Measurements from ENCODE around the gene ETV2.

ETV2 gene

GRCh38 chr19:35636651-35637050 lies 4.9 kb upstream of the ETV2 start:
- Histone ChIP-seq H3K4me3 (no peak overlapping the region), H3K9me3 (ENCODE audit: low read depth, low read length) (no peaks in the 10 kb centered on the region), H3K9ac (ENCODE audit: insufficient read length) (no peak overlapping the region), H3K27ac (no peak overlapping the region), H3K36me3 (ENCODE audit: insufficient read depth, low read length) (peaks cover 47% of the 10 kb centered on the region)
- TF ChIP-seq POLR2AphosphoS5 (IDR thresholded peaks at IDR 0.05; ENCODE audit: borderline replicate concordance, low read depth, low read length), result no peak
- TF ChIP-seq EZH2 (IDR thresholded peaks at IDR 0.05), result no peak
- TF ChIP-seq FOXP2 (optimal IDR thresholded peaks at IDR 0.05; ENCODE audit: control extremely low read depth, extremely low read length, insufficient read depth), result no peak
- DNase-seq (ENCODE audit: low read depth, low spot score), result no peak

DNA sequence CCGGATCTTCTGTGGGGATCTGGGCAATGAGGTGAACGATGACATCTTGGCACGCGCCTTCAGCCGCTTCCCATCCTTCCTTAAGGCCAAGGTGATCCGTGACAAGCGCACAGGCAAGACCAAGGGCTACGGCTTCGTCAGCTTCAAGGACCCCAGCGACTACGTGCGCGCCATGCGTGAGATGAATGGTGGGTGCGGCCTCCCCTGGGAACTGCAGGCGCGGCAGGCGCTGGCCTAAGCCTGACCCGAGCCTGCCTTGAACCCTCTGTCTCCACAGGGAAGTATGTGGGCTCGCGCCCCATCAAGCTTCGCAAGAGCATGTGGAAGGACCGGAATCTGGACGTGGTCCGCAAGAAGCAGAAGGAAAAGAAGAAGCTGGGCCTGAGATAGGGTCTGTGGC lies 4.4 kb upstream of the ETV2 start:
- Histone ChIP-seq H3K36me3 (ENCODE audit: insufficient read depth, low read length) (peaks cover 41% of the 10 kb centered on the region; the same call in 1 of the 2 replicates), H3K9ac (ENCODE audit: insufficient read length) (no peak overlapping the region), H3K4me3 (no peak overlapping the region), H3K9me3 (ENCODE audit: low read depth, low read length) (no peaks in the 10 kb centered on the region), H3K27ac (no peak overlapping the region)
- no peak for TF ChIP-seq FOXP2 (optimal IDR thresholded peaks at IDR 0.05; ENCODE audit: control extremely low read depth, extremely low read length, insufficient read depth)
- no peak for TF ChIP-seq POLR2AphosphoS5 (IDR thresholded peaks at IDR 0.05; ENCODE audit: borderline replicate concordance, low read depth, low read length)
- TF ChIP-seq EZH2 (IDR thresholded peaks at IDR 0.05), result no peak
- no peak for DNase-seq (ENCODE audit: low read depth, low spot score)

- H3K27ac ChIP-seq, result no peak overlapping the region
- H3K36me3 ChIP-seq (ENCODE audit: insufficient read depth, low read length), result peaks cover 23% of the 10 kb centered on the region; the same call in 1 of the 2 replicates
- H3K4me3 ChIP-seq, result no peak overlapping the region
- H3K9ac ChIP-seq (ENCODE audit: insufficient read length), result no peak overlapping the region
- DNase-seq (ENCODE audit: low read depth, low spot score), result no peak
- H3K9me3 ChIP-seq (ENCODE audit: low read depth, low read length), result no peaks in the 10 kb centered on the region
- TF ChIP-seq EZH2 (IDR thresholded peaks at IDR 0.05) (no peak), POLR2AphosphoS5 (IDR thresholded peaks at IDR 0.05; ENCODE audit: borderline replicate concordance, low read depth, low read length) (no peak), FOXP2 (optimal IDR thresholded peaks at IDR 0.05; ENCODE audit: control extremely low read depth, extremely low read length, insufficient read depth) (no peak)
Measured at GRCh38 chr19:35639321-35639639, 2.3 kb upstream of the ETV2 start.

DNA sequence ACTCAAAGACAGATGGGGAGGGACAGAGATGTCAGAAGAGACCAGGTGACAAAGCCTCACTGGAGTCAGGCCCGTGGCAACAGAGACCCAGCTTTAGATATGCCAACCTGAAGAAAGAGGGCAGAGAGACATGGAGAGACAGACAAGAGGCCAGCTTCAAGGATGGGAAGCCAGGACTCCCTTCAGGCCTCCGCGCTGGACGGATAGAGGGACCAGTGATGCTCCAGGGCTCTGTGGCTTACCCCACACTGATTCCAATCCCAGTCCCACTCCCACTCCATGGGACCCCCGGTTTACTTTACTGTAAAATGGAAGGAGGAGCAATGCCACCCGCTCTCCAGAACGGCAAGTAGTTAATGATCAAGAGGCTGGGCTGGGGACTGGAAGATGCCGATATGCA lies 1.7 kb upstream of the ETV2 start:
- no peak overlapping the region for H3K9ac ChIP-seq (ENCODE audit: insufficient read length)
- TF ChIP-seq POLR2AphosphoS5 (IDR thresholded peaks at IDR 0.05; ENCODE audit: borderline replicate concordance, low read depth, low read length), result no peak
- TF ChIP-seq EZH2 (IDR thresholded peaks at IDR 0.05), result no peak
- TF ChIP-seq FOXP2 (optimal IDR thresholded peaks at IDR 0.05; ENCODE audit: control extremely low read depth, extremely low read length, insufficient read depth), result no peak
- no peak overlapping the region for H3K27ac ChIP-seq
- no peak for DNase-seq (ENCODE audit: low read depth, low spot score)
- peaks cover 21% of the 10 kb centered on the region; the same call in 1 of the 2 replicates for H3K36me3 ChIP-seq (ENCODE audit: insufficient read depth, low read length)
- no peaks in the 10 kb centered on the region for H3K9me3 ChIP-seq (ENCODE audit: low read depth, low read length)
- no peak overlapping the region for H3K4me3 ChIP-seq

DNA sequence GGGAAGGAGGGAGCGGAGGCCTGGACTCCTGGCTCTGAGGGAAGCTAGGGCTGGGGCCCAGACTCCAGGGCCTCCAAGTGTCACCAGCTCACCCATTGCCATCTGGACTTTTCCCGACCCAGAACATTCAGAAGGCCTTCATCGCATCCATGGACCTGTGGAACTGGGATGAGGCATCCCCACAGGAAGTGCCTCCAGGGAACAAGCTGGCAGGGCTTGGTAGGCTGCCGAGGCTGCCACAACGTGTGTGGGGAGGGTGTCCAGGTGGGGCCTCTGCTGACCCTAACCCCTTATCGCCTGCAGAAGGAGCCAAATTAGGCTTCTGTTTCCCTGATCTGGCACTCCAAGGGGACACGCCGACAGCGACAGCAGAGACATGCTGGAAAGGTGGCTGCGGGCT lies 767 bp downstream of the ETV2 start:
- Histone ChIP-seq H3K27ac (no peak overlapping the region), H3K4me3 (no peak overlapping the region), H3K9me3 (ENCODE audit: low read depth, low read length) (no peaks in the 10 kb centered on the region), H3K9ac (ENCODE audit: insufficient read length) (no peak overlapping the region), H3K36me3 (ENCODE audit: insufficient read depth, low read length) (peaks cover 7% of the 10 kb centered on the region; the same call in 1 of the 2 replicates)
- TF ChIP-seq POLR2AphosphoS5 (IDR thresholded peaks at IDR 0.05; ENCODE audit: borderline replicate concordance, low read depth, low read length), result no peak
- no peak for TF ChIP-seq EZH2 (IDR thresholded peaks at IDR 0.05)
- no peak for TF ChIP-seq FOXP2 (optimal IDR thresholded peaks at IDR 0.05; ENCODE audit: control extremely low read depth, extremely low read length, insufficient read depth)
- DNase-seq (ENCODE audit: low read depth, low spot score), result no peak

GRCh38 chr19:35642798-35643254 lies 1.3 kb downstream of the ETV2 start:
- H3K9ac ChIP-seq (ENCODE audit: insufficient read length), result peak overlapping the region; percentile 83
- TF ChIP-seq FOXP2 (optimal IDR thresholded peaks at IDR 0.05; ENCODE audit: control extremely low read depth, extremely low read length, insufficient read depth) (no peak), EZH2 (IDR thresholded peaks at IDR 0.05) (no peak), POLR2AphosphoS5 (IDR thresholded peaks at IDR 0.05; ENCODE audit: borderline replicate concordance, low read depth, low read length) (no peak)
- H3K36me3 ChIP-seq (ENCODE audit: insufficient read depth, low read length), result peaks cover 2% of the 10 kb centered on the region; the same call in 1 of the 2 replicates
- H3K9me3 ChIP-seq (ENCODE audit: low read depth, low read length), result no peaks in the 10 kb centered on the region
- peak overlapping the region; percentile 97 for H3K4me3 ChIP-seq
- no peak overlapping the region for H3K27ac ChIP-seq
- DNase-seq (ENCODE audit: low read depth, low spot score), result no peak

DNA sequence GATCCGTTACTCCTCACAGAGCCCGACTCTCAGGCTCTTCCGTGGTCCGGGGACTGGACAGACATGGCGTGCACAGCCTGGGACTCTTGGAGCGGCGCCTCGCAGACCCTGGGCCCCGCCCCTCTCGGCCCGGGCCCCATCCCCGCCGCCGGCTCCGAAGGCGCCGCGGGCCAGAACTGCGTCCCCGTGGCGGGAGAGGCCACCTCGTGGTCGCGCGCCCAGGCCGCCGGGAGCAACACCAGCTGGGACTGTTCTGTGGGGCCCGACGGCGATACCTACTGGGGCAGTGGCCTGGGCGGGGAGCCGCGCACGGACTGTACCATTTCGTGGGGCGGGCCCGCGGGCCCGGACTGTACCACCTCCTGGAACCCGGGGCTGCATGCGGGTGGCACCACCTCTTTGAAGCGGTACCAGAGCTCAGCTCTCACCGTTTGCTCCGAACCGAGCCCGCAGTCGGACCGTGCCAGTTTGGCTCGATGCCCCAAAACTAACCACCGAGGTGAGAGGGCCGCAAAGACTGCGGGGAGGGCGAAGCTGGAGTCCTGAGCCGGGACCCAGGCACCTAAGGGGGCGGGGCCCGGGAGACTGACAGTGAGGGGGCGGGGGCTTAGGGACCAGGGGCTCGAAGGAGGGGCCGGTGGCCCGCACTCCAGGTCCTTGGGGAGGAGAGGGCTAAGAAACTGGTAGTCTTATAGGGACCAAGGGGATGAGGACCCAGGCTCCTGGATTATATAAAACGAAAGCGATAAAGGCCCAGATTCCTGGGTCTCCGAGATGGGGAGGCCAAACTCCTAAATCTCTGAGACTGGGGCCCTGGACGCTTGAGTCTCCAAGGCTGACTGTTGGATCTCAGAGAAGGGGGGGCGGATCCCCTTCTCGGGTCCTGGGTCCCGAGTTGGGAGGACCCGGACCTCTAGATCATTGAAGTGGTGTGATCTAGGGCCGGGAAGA lies 2.0 kb downstream of the ETV2 start:
- H3K9ac ChIP-seq (ENCODE audit: insufficient read length), result peak overlapping the region; percentile 83
- TF ChIP-seq POLR2AphosphoS5 (IDR thresholded peaks at IDR 0.05; ENCODE audit: borderline replicate concordance, low read depth, low read length), result peak; percentile 73
- TF ChIP-seq EZH2 (IDR thresholded peaks at IDR 0.05), result no peak
- peak; percentile 67 for TF ChIP-seq FOXP2 (optimal IDR thresholded peaks at IDR 0.05; ENCODE audit: control extremely low read depth, extremely low read length, insufficient read depth)
- peak overlapping the region; percentile 97 for H3K4me3 ChIP-seq
- H3K36me3 ChIP-seq (ENCODE audit: insufficient read depth, low read length), result no peaks in the 10 kb centered on the region
- peak overlapping the region; percentile 87 for H3K27ac ChIP-seq
- no peak for DNase-seq (ENCODE audit: low read depth, low spot score)
- H3K9me3 ChIP-seq (ENCODE audit: low read depth, low read length), result no peaks in the 10 kb centered on the region

GRCh38 chr19:35644206-35644986 lies 2.9 kb downstream of the ETV2 start:
- TF ChIP-seq POLR2AphosphoS5 (IDR thresholded peaks at IDR 0.05; ENCODE audit: borderline replicate concordance, low read depth, low read length), result peak; percentile 49; the same call in 1 of the 2 replicates
- TF ChIP-seq FOXP2 (optimal IDR thresholded peaks at IDR 0.05; ENCODE audit: control extremely low read depth, extremely low read length, insufficient read depth), result no peak
- H3K27ac ChIP-seq, result peak overlapping the region; percentile 68; the same call in 1 of the 2 replicates
- peak overlapping the region; percentile 97 for H3K4me3 ChIP-seq
- H3K36me3 ChIP-seq (ENCODE audit: insufficient read depth, low read length), result no peaks in the 10 kb centered on the region
- peak overlapping the region; percentile 83 for H3K9ac ChIP-seq (ENCODE audit: insufficient read length)
- DNase-seq (ENCODE audit: low read depth, low spot score), result peak; percentile 30
- H3K9me3 ChIP-seq (ENCODE audit: low read depth, low read length), result no peaks in the 10 kb centered on the region

Data from SK-N-MC (cell line).